GM12875 (cell line): ENCODE data around the gene MAGI1.

ENCODE experiments used
- H3K4me3 ChIP-seq: one replicate; pipeline ENCODE4 v1.5.1; 2011; ENCODE audit warnings: low read depth, low read length, control low read depth
- CTCF ChIP-seq: IDR thresholded peaks from 2 replicates; pipeline ENCODE4 v1.5.1; 2011; ENCODE audit warnings: low read depth, mild to moderate bottlenecking, control low read depth, inconsistent platforms, low read length, moderate library complexity, borderline replicate concordance; ENCODE audit not compliant: insufficient read depth

The MAGI1 gene

GRCh38 chr3:65479990-65480389, 558.7 kb downstream of the MAGI1 start:
- no peak overlapping the region for H3K4me3 ChIP-seq
- TF ChIP-seq CTCF = no peak

GRCh38 chr3:65478551-65479500, 559.9 kb downstream of the MAGI1 start:
- H3K4me3 ChIP-seq = no peak overlapping the region
- TF ChIP-seq CTCF = no peak

- no peak overlapping the region for H3K4me3 ChIP-seq
- TF ChIP-seq CTCF = no peak
Observed at GRCh38 chr3:65473736-65474135, 565.0 kb downstream of the MAGI1 start.

- TF ChIP-seq CTCF = no peak
- no peak overlapping the region for H3K4me3 ChIP-seq
Observed at GRCh38 chr3:65472501-65472900, 566.2 kb downstream of the MAGI1 start.

GRCh38 chr3:65466300-65466988, 572.3 kb downstream of the MAGI1 start:
- no peak overlapping the region for H3K4me3 ChIP-seq

GRCh38 chr3:65449841-65450428, 588.8 kb downstream of the MAGI1 start:
- TF ChIP-seq CTCF = no peak
- no peak overlapping the region for H3K4me3 ChIP-seq

More at GRCh38 chr3:65466300-65466988, 572.3 kb downstream of the MAGI1 start:
- TF ChIP-seq CTCF = no peak
